ENCODE data around the gene SIX4.

DNA sequence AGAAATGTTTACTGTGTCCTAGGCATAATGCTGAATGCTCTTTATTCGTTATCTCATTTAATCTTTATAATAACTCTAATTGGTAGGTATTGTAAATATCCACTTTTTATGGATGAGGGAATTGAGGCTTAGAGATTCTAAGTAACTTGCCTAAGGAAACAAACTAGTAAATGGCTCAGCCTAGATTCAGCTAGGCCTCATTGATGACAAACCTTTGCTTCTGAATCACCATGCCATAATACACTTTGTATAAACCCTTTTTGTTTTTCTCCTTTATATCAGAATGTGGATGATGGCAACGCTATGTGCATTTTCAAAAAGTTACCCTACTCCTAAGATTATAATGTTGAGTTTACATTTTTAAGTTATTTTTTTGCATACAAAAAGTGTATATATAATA, 44.5 kb upstream of the SIX4 start:
- TF ChIP-seq, protein P1, sequence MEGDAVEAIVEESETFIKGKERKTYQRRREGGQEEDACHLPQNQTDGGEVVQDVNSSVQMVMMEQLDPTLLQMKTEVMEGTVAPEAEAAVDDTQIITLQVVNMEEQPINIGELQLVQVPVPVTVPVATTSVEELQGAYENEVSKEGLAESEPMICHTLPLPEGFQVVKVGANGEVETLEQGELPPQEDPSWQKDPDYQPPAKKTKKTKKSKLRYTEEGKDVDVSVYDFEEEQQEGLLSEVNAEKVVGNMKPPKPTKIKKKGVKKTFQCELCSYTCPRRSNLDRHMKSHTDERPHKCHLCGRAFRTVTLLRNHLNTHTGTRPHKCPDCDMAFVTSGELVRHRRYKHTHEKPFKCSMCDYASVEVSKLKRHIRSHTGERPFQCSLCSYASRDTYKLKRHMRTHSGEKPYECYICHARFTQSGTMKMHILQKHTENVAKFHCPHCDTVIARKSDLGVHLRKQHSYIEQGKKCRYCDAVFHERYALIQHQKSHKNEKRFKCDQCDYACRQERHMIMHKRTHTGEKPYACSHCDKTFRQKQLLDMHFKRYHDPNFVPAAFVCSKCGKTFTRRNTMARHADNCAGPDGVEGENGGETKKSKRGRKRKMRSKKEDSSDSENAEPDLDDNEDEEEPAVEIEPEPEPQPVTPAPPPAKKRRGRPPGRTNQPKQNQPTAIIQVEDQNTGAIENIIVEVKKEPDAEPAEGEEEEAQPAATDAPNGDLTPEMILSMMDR (IDR thresholded peaks at IDR 0.05), result no peak
- TF ChIP-seq RNF2 (IDR thresholded peaks at IDR 0.05; ENCODE audit: borderline replicate concordance, low read depth) (no peak), EP300 (IDR thresholded peaks at IDR 0.05) (no peak), RAD21 (conservative IDR thresholded peaks at IDR 0.05 in 1 of 2, IDR thresholded peaks at IDR 0.05 in 1 of 2) (no peak), POLR2A (IDR thresholded peaks at IDR 0.05; ENCODE audit: low read length) (no peak), BHLHE40 (IDR thresholded peaks at IDR 0.05; ENCODE audit: low read depth, low read length) (no peak), JUN (IDR thresholded peaks at IDR 0.05) (no peak), POLR2AphosphoS2 (conservative IDR thresholded peaks at IDR 0.05; ENCODE audit: low read length) (no peak), PBX3 (IDR thresholded peaks at IDR 0.05) (no peak), RCOR1 (IDR thresholded peaks at IDR 0.05; ENCODE audit: low read depth, low read length) (no peak)
- TF ChIP-seq, protein P2, sequence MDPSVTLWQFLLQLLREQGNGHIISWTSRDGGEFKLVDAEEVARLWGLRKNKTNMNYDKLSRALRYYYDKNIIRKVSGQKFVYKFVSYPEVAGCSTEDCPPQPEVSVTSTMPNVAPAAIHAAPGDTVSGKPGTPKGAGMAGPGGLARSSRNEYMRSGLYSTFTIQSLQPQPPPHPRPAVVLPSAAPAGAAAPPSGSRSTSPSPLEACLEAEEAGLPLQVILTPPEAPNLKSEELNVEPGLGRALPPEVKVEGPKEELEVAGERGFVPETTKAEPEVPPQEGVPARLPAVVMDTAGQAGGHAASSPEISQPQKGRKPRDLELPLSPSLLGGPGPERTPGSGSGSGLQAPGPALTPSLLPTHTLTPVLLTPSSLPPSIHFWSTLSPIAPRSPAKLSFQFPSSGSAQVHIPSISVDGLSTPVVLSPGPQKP (IDR thresholded peaks at IDR 0.05; ENCODE audit: low read depth, low read length), result no peak

All from A549 (cell line).